Upper lobe of left lung (tissue), 6 donors: Measurements from ENCODE around the gene CD8B. TPM values are rescaled to one million over a fixed set of nuclear protein-coding genes. Genes with fewer than 3 reads are reported as not detected.

Source experiments
- ATAC-seq, 2 donors: fragments of 200-7000 bp; cut with Tn5 transposase; one replicate each; pipeline ENCODE4 v1.9.1; 2022; ENCODE audit warnings: mild to moderate bottlenecking in 2 of 2, moderate library complexity in 2 of 2; ENCODE audit not compliant: low FRiP score in 2 of 2
- DNase-seq, 2 donors: peaks; one replicate each; pipeline ENCODE4 v3.0.0-alpha.2; 2019 to 2020
- H3K27ac ChIP-seq, 4 donors: fragments of 200-600 bp; sonication (generic); one replicate each; pipeline ENCODE4 v1.5.1; 2016 to 2019
- H3K27me3 ChIP-seq, 4 donors: fragments of 200-600 bp; sonication (generic); one replicate each; pipeline ENCODE4 v1.5.1; 2017 to 2019
- H3K36me3 ChIP-seq, 4 donors: fragments of 200-600 bp; sonication (generic); one replicate each; pipeline ENCODE4 v1.5.1; 2016 to 2019
- H3K4me1 ChIP-seq, 4 donors: fragments of 200-600 bp; sonication (generic); one replicate each; pipeline ENCODE4 v1.5.1; 2018 to 2019
- H3K4me3 ChIP-seq, 4 donors: fragments of 200-600 bp; sonication (generic); one replicate each; pipeline ENCODE4 v1.5.1; 2017 to 2019; ENCODE audit warnings: mild to moderate bottlenecking in 2 of 4, moderate library complexity in 1 of 4
- H3K9me3 ChIP-seq, 4 donors: fragments of 200-600 bp; sonication (generic); one replicate each; pipeline ENCODE4 v1.5.1; 2018 to 2019
- EP300 ChIP-seq, 4 donors: sonication (generic); formaldehyde crosslinking; IDR thresholded peaks; one replicate each; pipeline ENCODE4 v1.5.1; 2017; ENCODE audit warnings: antibody characterized with exemption in 4 of 4, control low read depth in 2 of 4
- POLR2A ChIP-seq, 4 donors: fragments of 450-650 bp; IDR thresholded peaks; one replicate each; pipeline ENCODE4 v1.5.1; 2016 to 2017; ENCODE audit warnings: antibody characterized with exemption in 4 of 4, mild to moderate bottlenecking in 2 of 4
- POLR2AphosphoS5 ChIP-seq, 2 donors: sonication (generic); formaldehyde crosslinking; IDR thresholded peaks; one replicate each; pipeline ENCODE4 v1.5.1; 2017; ENCODE audit warnings: antibody characterized with exemption in 2 of 2
- WGBS, 2 donors: methylation state at CpG; one replicate each; pipeline ENCODE4 v1.1.5; 2017 to 2018; 5-methylcytosine and 5-hydroxymethylcytosine counted together
- total RNA-seq, 6 donors: library from RNA; depleted of rRNA in 4 of 6; stranded (reverse); fragments of >200 nt in 4 of 6; gene quantifications; one replicate each; pipeline versions ENCODE4 v1.1.0 to v1.2.1, GENCODE V29; 2016 to 2021
- TF ChIP-seq, protein P1 (sequence below), 6 experiments: fragments of 450-650 bp in 4 of 6; fragments of 200-600 bp in 2 of 6; sonication (generic) in 2 of 6; IDR thresholded peaks; one replicate each; pipeline ENCODE4 v1.5.1; 2016 to 2019; ENCODE audit warnings: antibody characterized with exemption in 6 of 6
- donor health status: DM: no; HTN: no; CAD: no; lungs with moderate emphysema.
- donor health status: DM: no; HTN: yes; CAD: no; lungs with severe emphysema.

Gene CD8B
- total RNA-seq, 6 donors from 2014 or later = 1.4 to 13.3 (median 5.2) TPM

DNA sequence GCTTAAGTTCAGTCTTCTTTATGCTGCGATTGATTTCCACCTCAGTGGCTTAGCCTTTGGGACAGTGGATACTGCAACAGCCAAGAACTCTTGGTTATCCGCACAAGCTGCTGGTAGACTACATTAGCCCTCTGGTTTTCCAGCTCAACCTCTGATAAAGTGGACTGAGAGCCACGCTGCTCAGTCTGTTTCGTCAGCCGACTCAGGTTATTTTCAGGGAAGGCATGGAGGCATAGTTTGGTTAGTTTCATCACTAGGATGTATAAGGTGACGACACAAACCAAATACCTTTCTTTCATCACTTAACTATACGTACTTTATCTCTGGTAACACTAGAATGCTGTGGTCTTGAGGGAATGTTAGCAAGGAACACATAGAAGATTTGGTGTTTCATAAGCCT, 85.2 kb downstream of the CD8B start:
- H3K27ac ChIP-seq = no peak overlapping the region
- no peak for ATAC-seq
- DNase-seq = no peak
- peaks cover 15 to 43% (median 24%) of the 10 kb centered on the region in 4 donors for H3K36me3 ChIP-seq
- 86 to 99% methylated on average over 7 of the region's 7 CpGs for WGBS, 2 donors
- no peak overlapping the region for H3K4me3 ChIP-seq
- H3K4me1 ChIP-seq = peaks cover 0 to 5% (median 0%) of the 10 kb centered on the region in 4 donors
- TF ChIP-seq, protein P1, sequence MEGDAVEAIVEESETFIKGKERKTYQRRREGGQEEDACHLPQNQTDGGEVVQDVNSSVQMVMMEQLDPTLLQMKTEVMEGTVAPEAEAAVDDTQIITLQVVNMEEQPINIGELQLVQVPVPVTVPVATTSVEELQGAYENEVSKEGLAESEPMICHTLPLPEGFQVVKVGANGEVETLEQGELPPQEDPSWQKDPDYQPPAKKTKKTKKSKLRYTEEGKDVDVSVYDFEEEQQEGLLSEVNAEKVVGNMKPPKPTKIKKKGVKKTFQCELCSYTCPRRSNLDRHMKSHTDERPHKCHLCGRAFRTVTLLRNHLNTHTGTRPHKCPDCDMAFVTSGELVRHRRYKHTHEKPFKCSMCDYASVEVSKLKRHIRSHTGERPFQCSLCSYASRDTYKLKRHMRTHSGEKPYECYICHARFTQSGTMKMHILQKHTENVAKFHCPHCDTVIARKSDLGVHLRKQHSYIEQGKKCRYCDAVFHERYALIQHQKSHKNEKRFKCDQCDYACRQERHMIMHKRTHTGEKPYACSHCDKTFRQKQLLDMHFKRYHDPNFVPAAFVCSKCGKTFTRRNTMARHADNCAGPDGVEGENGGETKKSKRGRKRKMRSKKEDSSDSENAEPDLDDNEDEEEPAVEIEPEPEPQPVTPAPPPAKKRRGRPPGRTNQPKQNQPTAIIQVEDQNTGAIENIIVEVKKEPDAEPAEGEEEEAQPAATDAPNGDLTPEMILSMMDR (IDR thresholded peaks at IDR 0.05) = no peak
- TF ChIP-seq POLR2AphosphoS5 (IDR thresholded peaks at IDR 0.05) = no peak
- TF ChIP-seq EP300 (IDR thresholded peaks at IDR 0.05) = no peak
- no peak for TF ChIP-seq POLR2A (IDR thresholded peaks at IDR 0.05)
- no peaks in the 10 kb centered on the region for H3K9me3 ChIP-seq
- no peaks in the 10 kb centered on the region for H3K27me3 ChIP-seq

DNA sequence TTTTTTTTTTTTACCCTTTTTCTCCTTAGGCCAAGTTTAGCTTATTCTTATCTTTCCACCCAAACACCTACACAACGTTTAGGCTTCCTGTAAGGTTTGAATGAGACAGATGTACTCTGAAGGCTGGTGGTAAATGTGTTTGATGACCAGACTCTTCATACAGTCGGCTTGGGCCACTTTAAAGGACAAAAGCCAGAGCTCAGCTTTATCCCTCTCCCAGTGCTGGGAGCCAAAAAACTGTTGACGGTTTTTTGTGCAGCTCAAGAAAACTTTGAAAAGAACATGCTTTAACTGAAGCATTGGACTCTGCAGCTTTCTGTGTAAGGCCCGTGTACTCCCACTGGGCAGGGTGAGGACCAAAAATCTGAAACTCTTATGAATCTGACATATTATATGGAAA, 86.3 kb downstream of the CD8B start:
- Histone ChIP-seq H3K9me3 (no peaks in the 10 kb centered on the region), H3K27me3 (no peaks in the 10 kb centered on the region), H3K36me3 (peaks cover 19 to 55% (median 30%) of the 10 kb centered on the region in 4 donors), H3K27ac (no peak overlapping the region), H3K4me1 (no peaks in the 10 kb centered on the region), H3K4me3 (no peak overlapping the region)
- TF ChIP-seq POLR2A (IDR thresholded peaks at IDR 0.05) (no peak), EP300 (IDR thresholded peaks at IDR 0.05) (no peak), POLR2AphosphoS5 (IDR thresholded peaks at IDR 0.05) (no peak)
- TF ChIP-seq, protein P1 (IDR thresholded peaks at IDR 0.05) = no peak
- 46 to 57% methylated on average over 4 of the region's 4 CpGs for WGBS, 2 donors
- DNase-seq (no peak), ATAC-seq (no peak)

DNA sequence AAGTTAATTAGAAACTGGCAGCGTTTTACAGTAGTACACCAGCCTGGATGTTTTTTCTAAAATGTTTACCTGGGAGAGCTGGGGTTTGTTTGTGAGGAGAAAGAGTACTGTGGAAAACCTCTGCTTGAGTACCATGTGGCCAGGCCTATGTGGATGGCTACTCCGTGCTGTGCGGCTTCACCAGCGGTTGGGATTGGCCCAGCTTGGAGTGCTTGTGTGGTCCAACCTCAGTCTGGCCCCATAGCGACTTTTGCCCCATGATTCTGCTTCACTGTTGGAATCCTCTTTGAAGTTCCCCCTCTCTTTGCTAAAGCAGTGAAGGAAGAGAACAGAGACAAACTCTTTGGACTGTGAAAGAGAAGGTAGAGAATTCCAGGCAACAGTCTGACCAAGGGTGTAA, 86.8 kb downstream of the CD8B start:
- no peaks in the 10 kb centered on the region for H3K27me3 ChIP-seq
- DNase-seq (no peak), ATAC-seq (no peak)
- H3K4me1 ChIP-seq = no peaks in the 10 kb centered on the region
- WGBS, 2 donors = 79 to 80% methylated on average over 5 of the region's 5 CpGs
- no peak for TF ChIP-seq POLR2AphosphoS5 (IDR thresholded peaks at IDR 0.05)
- no peak for TF ChIP-seq POLR2A (IDR thresholded peaks at IDR 0.05)
- no peak for TF ChIP-seq EP300 (IDR thresholded peaks at IDR 0.05)
- TF ChIP-seq, protein P1 (IDR thresholded peaks at IDR 0.05) = no peak
- H3K27ac ChIP-seq = no peak overlapping the region
- no peaks in the 10 kb centered on the region for H3K9me3 ChIP-seq
- no peak overlapping the region for H3K4me3 ChIP-seq
- H3K36me3 ChIP-seq = peaks cover 19 to 60% (median 33%) of the 10 kb centered on the region in 4 donors

DNA sequence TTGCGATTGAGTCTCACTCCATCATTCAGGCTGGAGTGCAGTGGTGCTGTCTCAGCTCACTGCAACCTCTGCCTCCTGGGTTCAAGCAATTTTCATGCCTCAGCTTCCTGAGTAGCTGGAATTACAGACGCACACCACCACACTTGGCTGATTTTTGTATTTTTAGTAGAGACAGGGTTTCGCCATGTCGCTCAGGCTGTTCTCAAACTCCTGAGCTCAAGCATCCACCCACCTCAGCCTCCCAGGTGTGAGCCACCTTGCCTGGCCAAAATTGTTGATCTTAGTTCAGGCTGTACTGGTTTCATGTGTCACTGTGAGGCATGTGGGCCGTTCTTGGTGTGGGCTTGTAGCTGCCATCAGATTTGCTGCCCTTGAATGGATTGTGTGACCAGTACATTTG, 89.1 kb downstream of the CD8B start:
- TF ChIP-seq, protein P1 (IDR thresholded peaks at IDR 0.05) = no peak
- TF ChIP-seq EP300 (IDR thresholded peaks at IDR 0.05) (no peak), POLR2AphosphoS5 (IDR thresholded peaks at IDR 0.05) (no peak), POLR2A (IDR thresholded peaks at IDR 0.05) (no peak)
- Histone ChIP-seq H3K27ac (no peak overlapping the region), H3K4me1 (peaks cover 0 to 5% (median 0%) of the 10 kb centered on the region in 4 donors), H3K4me3 (no peak overlapping the region), H3K36me3 (peaks cover 22 to 69% (median 35%) of the 10 kb centered on the region in 4 donors), H3K9me3 (no peaks in the 10 kb centered on the region), H3K27me3 (no peaks in the 10 kb centered on the region)
- ATAC-seq (no peak), DNase-seq (no peak)
- WGBS, 2 donors = 83 to 89% methylated on average over 5 of the region's 5 CpGs

DNA sequence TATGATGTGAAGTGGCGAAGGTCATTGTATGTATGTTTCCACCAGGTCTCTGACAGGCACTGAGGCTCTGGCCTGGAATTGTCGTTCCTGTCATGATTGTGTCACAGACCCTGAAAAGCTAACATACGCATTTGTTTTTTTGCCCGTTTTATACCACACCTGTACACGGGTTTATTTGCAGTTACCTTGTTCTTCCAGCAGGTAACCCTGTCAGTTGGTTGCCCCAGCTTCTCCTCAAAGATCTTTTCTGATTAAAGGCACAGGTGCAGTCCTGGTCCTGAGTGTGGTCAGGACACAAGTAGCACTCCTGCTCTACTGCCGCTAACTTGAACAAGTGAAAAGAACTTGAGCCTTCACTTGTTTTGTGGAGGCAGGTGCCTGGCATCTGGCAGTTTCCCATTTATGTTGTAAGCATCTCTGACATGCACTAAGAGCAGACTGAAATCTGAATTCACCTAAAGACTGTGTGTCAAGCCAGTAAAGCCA, 90.8 kb downstream of the CD8B start:
- Histone ChIP-seq H3K4me1 (peaks cover 0 to 5% (median 0%) of the 10 kb centered on the region in 4 donors), H3K27ac (no peak overlapping the region), H3K27me3 (no peaks in the 10 kb centered on the region), H3K4me3 (no peak overlapping the region), H3K9me3 (no peaks in the 10 kb centered on the region), H3K36me3 (peaks cover 25 to 73% (median 38%) of the 10 kb centered on the region in 4 donors)
- ATAC-seq (no peak), DNase-seq (no peak)
- WGBS, 2 donors = 84 to 95% methylated on average over 6 of the region's 6 CpGs
- TF ChIP-seq POLR2A (IDR thresholded peaks at IDR 0.05) (no peak), EP300 (IDR thresholded peaks at IDR 0.05) (no peak), POLR2AphosphoS5 (IDR thresholded peaks at IDR 0.05) (no peak)
- TF ChIP-seq, protein P1 (IDR thresholded peaks at IDR 0.05) = no peak
